CD14-positive monocyte (primary cell): ENCODE measurements around the gene RPS5. TPM values are rescaled to one million over a fixed set of nuclear protein-coding genes. Genes with fewer than 3 reads are reported as not detected.

Source experiments
- DNase-seq, 3 donors: peaks; one replicate each; pipeline ENCODE4 v3.0.0-alpha.2; 2011 to 2022
- H2AFZ ChIP-seq: 2 replicates; pipeline ENCODE4 v1.6.0; 2012; ENCODE audit warnings: mild to moderate bottlenecking, low read depth, low read length, inconsistent platforms; ENCODE audit not compliant: insufficient read depth, poor library complexity, severe bottlenecking
- H3K27ac ChIP-seq, 2 donors: 1 replicate in 1 of 2; 2 replicates in 1 of 2; pipeline ENCODE4 v1.5.1; 2012 to 2013; ENCODE audit warnings: low read length in 2 of 2, control low read depth in 1 of 2, inconsistent platforms in 1 of 2, low read depth in 1 of 2, mild to moderate bottlenecking in 1 of 2
- H3K27me3 ChIP-seq, 2 donors: one replicate each; pipeline versions ENCODE4 v1.6.0 to v1.6.1; 2011 to 2013; ENCODE audit warnings: low read length in 2 of 2; ENCODE audit not compliant: control insufficient read depth in 2 of 2, insufficient read depth in 2 of 2
- H3K36me3 ChIP-seq, 2 donors: replicated peaks in 1 of 2; 1 replicate in 1 of 2; 2 replicates in 1 of 2; pipeline versions ENCODE4 v1.5.1 to v1.6.1; 2012 to 2013; ENCODE audit warnings: low read length in 2 of 2, control low read depth in 1 of 2, inconsistent platforms in 1 of 2, mild to moderate bottlenecking in 1 of 2; ENCODE audit not compliant: insufficient read depth in 2 of 2, control insufficient read depth in 1 of 2
- H3K4me1 ChIP-seq, 2 donors: 1 replicate in 1 of 2; 2 replicates in 1 of 2; pipeline versions ENCODE4 v1.5.1 to v1.6.1; 2012 to 2013; ENCODE audit warnings: low read length in 2 of 2, control low read depth in 1 of 2, inconsistent platforms in 1 of 2, mild to moderate bottlenecking in 1 of 2, moderate library complexity in 1 of 2; ENCODE audit not compliant: insufficient read depth in 2 of 2, control insufficient read depth in 1 of 2
- H3K4me2 ChIP-seq: replicated peaks from 2 replicates; pipeline ENCODE3; 2012; ENCODE audit warnings: low read length, moderate library complexity, mild to moderate bottlenecking; ENCODE audit not compliant: poor library complexity, severe bottlenecking; ENCODE audit errors: extremely low read depth
- H3K4me3 ChIP-seq, 3 experiments: fragments of 200-600 bp in 1 of 3; sonication (generic) in 1 of 3; replicated peaks in 1 of 3; 1 replicate in 2 of 3; 2 replicates in 1 of 3; pipeline ENCODE4 v1.5.1; 2011 to 2013; ENCODE audit warnings: low read length in 3 of 3, mild to moderate bottlenecking in 3 of 3, control low read depth in 2 of 3, low read depth in 2 of 3, inconsistent platforms in 1 of 3, moderate library complexity in 1 of 3
- H3K79me2 ChIP-seq: 2 replicates; pipeline ENCODE4 v1.6.0; 2012; ENCODE audit warnings: mild to moderate bottlenecking, control low read depth, inconsistent platforms, low read length, moderate library complexity; ENCODE audit not compliant: insufficient read depth
- H3K9ac ChIP-seq: 2 replicates; pipeline ENCODE4 v1.6.0; 2017; ENCODE audit warnings: low read length, mild to moderate bottlenecking; ENCODE audit not compliant: insufficient read depth, poor library complexity, severe bottlenecking
- H3K9me3 ChIP-seq, 2 donors: replicated peaks in 1 of 2; 1 replicate in 1 of 2; 2 replicates in 1 of 2; pipeline versions ENCODE4 v1.5.1 to v1.6.1; 2012 to 2013; ENCODE audit warnings: low read length in 2 of 2, control low read depth in 1 of 2; ENCODE audit not compliant: control insufficient read depth in 1 of 2, insufficient read depth in 1 of 2
- H4K20me1 ChIP-seq: 2 replicates; pipeline ENCODE4 v1.6.0; 2012; ENCODE audit warnings: mild to moderate bottlenecking, low read length, control low read depth, moderate library complexity; ENCODE audit not compliant: insufficient read depth
- H3K27ac Mint-ChIP-seq, 7 donors: one replicate each; pipeline ENCODE4 v1.8.0; 2020; ENCODE audit warnings: mild to moderate bottlenecking in 7 of 7, mixed read lengths in 7 of 7, moderate library complexity in 6 of 7, inconsistent platforms in 2 of 7
- H3K27me3 Mint-ChIP-seq, 3 donors: one replicate each; pipeline ENCODE4 v1.8.0; 2021 to 2022; ENCODE audit warnings: low read depth in 3 of 3, mild to moderate bottlenecking in 3 of 3, mixed read lengths in 3 of 3, moderate library complexity in 3 of 3, inconsistent platforms in 1 of 3
- H3K36me3 Mint-ChIP-seq, 2 donors: one replicate each; pipeline ENCODE4 v1.8.0; 2020; ENCODE audit warnings: mixed read lengths in 2 of 2, inconsistent platforms in 1 of 2, mild to moderate bottlenecking in 1 of 2
- H3K4me1 Mint-ChIP-seq: one replicate; pipeline ENCODE4 v1.8.0; 2020; ENCODE audit warnings: mild to moderate bottlenecking, mixed read lengths
- H3K4me3 Mint-ChIP-seq, 2 donors: one replicate each; pipeline ENCODE4 v1.8.0; 2020; ENCODE audit warnings: mild to moderate bottlenecking in 2 of 2, mixed read lengths in 2 of 2, moderate library complexity in 1 of 2
- H3K9me3 Mint-ChIP-seq, 7 donors: one replicate each; pipeline ENCODE4 v1.8.0; 2020 to 2022; ENCODE audit warnings: mixed read lengths in 7 of 7, mild to moderate bottlenecking in 6 of 7, moderate library complexity in 6 of 7, inconsistent platforms in 2 of 7
- WGBS: methylation state at CpG from one replicate; pipeline ENCODE4 v1.1.5; 2013; ENCODE audit warnings: missing lambda C conversion rate; ENCODE audit not compliant: insufficient coverage; 5-methylcytosine and 5-hydroxymethylcytosine counted together
- intact Hi-C, 2 donors: fragments of 100-400 bp; cut with micrococcal nuclease; formaldehyde crosslinking; loops; one replicate each; pipeline versions ENCODE4 v1.15.0 to v1.15.1; 2023
- polyA plus RNA-seq, 3 donors: library from polyadenylated mRNA; depleted of rRNA in 1 of 3; unstranded in 2 of 3; stranded (reverse) in 1 of 3; fragments of 300-500 nt in 2 of 3; fragments of >200 nt in 1 of 3; fragmentation: Illumina TruSeq in 2 of 3; gene quantifications; 1 replicate in 2 of 3; 2 replicates in 1 of 3; pipeline ENCODE4 v1.2.3, GENCODE V29; 2012 to 2021
- TF ChIP-seq, protein P1 (sequence below): fragments of 200-600 bp; IDR thresholded peaks from one replicate; pipeline ENCODE4 v1.8.0; 2022; ENCODE audit warnings: antibody characterized with exemption, mild to moderate bottlenecking

RPS5 gene
- polyA plus RNA-seq, 3 donors = 485 to 1,381 (median 580) TPM

DNA sequence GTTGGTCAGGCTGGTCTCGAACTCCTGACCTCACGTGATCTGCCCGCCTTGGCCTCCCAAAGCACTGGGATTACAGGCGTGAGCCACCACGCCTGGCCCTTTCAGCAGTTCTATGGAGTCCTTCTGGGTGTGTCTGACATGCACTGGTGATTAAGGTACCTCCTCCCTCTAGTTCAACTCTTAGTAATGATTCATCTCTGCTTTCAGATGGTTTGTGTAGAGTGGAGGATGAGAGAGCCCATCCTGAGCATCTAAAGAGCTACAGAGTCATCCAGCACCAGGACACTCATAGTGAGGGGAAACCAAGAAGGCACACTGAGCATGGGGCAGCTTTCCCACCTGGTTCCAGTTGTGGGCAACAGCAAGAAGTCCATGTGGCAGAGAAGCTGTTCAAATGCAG is 29.5 kb downstream of the RPS5 start:
- Mint-ChIP-seq H3K36me3 (peaks cover 24 to 41% of the 10 kb centered on the region in 2 donors), H3K4me3 (no peak overlapping the region), H3K4me1 (no peaks in the 10 kb centered on the region), H3K27me3 (peaks cover 0 to 4% (median 0%) of the 10 kb centered on the region in 3 donors), H3K9me3 (peaks cover 14 to 52% (median 42%) of the 10 kb centered on the region in 7 donors), H3K27ac (no peak overlapping the region)
- Histone ChIP-seq H3K4me2 (no peak overlapping the region), H3K27ac (no peak overlapping the region), H3K9ac (no peak overlapping the region), H3K27me3 (no peaks in the 10 kb centered on the region), H3K36me3 (peaks cover 19 to 36% of the 10 kb centered on the region in 2 donors), H3K4me3 (no peak overlapping the region), H2AFZ (no peak overlapping the region), H4K20me1 (no peaks in the 10 kb centered on the region), H3K4me1 (no peaks in the 10 kb centered on the region), H3K9me3 (peaks cover 26 to 54% of the 10 kb centered on the region in 2 donors), H3K79me2 (no peaks in the 10 kb centered on the region)
- intact Hi-C loops = no loop called here
- TF ChIP-seq, protein P1, sequence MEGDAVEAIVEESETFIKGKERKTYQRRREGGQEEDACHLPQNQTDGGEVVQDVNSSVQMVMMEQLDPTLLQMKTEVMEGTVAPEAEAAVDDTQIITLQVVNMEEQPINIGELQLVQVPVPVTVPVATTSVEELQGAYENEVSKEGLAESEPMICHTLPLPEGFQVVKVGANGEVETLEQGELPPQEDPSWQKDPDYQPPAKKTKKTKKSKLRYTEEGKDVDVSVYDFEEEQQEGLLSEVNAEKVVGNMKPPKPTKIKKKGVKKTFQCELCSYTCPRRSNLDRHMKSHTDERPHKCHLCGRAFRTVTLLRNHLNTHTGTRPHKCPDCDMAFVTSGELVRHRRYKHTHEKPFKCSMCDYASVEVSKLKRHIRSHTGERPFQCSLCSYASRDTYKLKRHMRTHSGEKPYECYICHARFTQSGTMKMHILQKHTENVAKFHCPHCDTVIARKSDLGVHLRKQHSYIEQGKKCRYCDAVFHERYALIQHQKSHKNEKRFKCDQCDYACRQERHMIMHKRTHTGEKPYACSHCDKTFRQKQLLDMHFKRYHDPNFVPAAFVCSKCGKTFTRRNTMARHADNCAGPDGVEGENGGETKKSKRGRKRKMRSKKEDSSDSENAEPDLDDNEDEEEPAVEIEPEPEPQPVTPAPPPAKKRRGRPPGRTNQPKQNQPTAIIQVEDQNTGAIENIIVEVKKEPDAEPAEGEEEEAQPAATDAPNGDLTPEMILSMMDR = no peak
- DNase-seq = no peak
- 94% methylated on average over 5 of the region's 5 CpGs for WGBS

DNA sequence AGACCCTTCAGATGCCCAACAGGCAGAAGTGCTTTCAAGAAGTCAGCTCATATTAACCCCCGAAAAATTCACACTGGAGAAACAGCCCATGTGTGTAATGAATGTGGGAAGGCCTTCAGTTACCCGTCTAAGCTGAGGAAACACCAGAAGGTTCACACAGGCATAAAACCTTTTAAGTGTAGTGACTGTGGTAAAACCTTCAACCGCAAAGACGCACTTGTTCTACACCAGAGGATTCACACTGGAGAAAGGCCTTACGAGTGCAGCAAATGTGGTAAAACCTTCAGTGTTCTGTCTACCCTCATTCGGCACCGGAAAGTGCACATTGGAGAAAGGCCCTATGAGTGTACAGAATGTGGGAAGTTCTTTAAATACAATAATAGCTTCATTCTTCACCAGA is 30.0 kb downstream of the RPS5 start:
- peaks cover 19 to 36% of the 10 kb centered on the region in 2 donors for H3K36me3 ChIP-seq
- no peak for DNase-seq
- intact Hi-C loops = no loop called here
- no peaks in the 10 kb centered on the region for H3K4me1 ChIP-seq
- TF ChIP-seq, protein P1 = no peak
- Mint-ChIP-seq H3K9me3 (peaks cover 14 to 55% (median 45%) of the 10 kb centered on the region in 7 donors), H3K27ac (peak overlapping the region in 1 of 7 donors; percentile 9), H3K4me1 (no peaks in the 10 kb centered on the region), H3K27me3 (peaks cover 0 to 4% (median 0%) of the 10 kb centered on the region in 3 donors), H3K4me3 (no peak overlapping the region), H3K36me3 (peaks cover 24 to 41% of the 10 kb centered on the region in 2 donors)
- peaks cover 29 to 58% of the 10 kb centered on the region in 2 donors for H3K9me3 ChIP-seq
- no peaks in the 10 kb centered on the region for H3K79me2 ChIP-seq
- no peak overlapping the region for H3K9ac ChIP-seq
- no peak overlapping the region for H2AFZ ChIP-seq
- 97% methylated on average over 3 of the region's 7 CpGs for WGBS
- H3K27ac ChIP-seq = no peak overlapping the region
- H3K4me3 ChIP-seq = no peak overlapping the region
- no peaks in the 10 kb centered on the region for H4K20me1 ChIP-seq
- H3K27me3 ChIP-seq = no peaks in the 10 kb centered on the region
- no peak overlapping the region for H3K4me2 ChIP-seq
